ENCODE data around the gene VGLL4.
"Not testable (repeated sequence)": the region's sequence is repeated elsewhere in the genome, so short reads cannot be mapped to it uniquely, and the experiment has no call there.

Gene VGLL4

GRCh38 chr3:11643605-11644087 is at the start of gene VGLL4:
Gene VGLL4, minus strand, starts transcription at chr3:11643915. Its CDS starts 397 bp downstream, at chr3:11643518.
- peak; percentile 36 for DNase-seq (ENCODE audit: low read depth, low spot score)

GRCh38 chr3:11692532-11692813 is 48.8 kb upstream of the VGLL4 start:
- DNase-seq (ENCODE audit: low read depth, low spot score): no peak

- no peak for DNase-seq (ENCODE audit: low read depth, low spot score)
Measured at GRCh38 chr3:11691767-11692531, 48.2 kb upstream of the VGLL4 start.

- no peak for DNase-seq (ENCODE audit: low read depth, low spot score)
Measured at GRCh38 chr3:11690863-11691766, 47.4 kb upstream of the VGLL4 start.

GRCh38 chr3:11689749-11690148 is 46.0 kb upstream of the VGLL4 start:
- DNase-seq (ENCODE audit: low read depth, low spot score): no peak

GRCh38 chr3:11684980-11685379 is 41.3 kb upstream of the VGLL4 start:
- DNase-seq (ENCODE audit: low read depth, low spot score): not testable (repeated sequence)

GRCh38 chr3:11680509-11680908 is 36.8 kb upstream of the VGLL4 start:
- no peak for DNase-seq (ENCODE audit: low read depth, low spot score)

- no peak for DNase-seq (ENCODE audit: low read depth, low spot score)
Measured at GRCh38 chr3:11679964-11680363, 36.2 kb upstream of the VGLL4 start.

- no peak for DNase-seq (ENCODE audit: low read depth, low spot score)
Measured at GRCh38 chr3:11672363-11672762, 28.6 kb upstream of the VGLL4 start.

- no peak for DNase-seq (ENCODE audit: low read depth, low spot score)
Measured at GRCh38 chr3:11671648-11672100, 28.0 kb upstream of the VGLL4 start.

- DNase-seq (ENCODE audit: low read depth, low spot score): no peak
Measured at GRCh38 chr3:11668243-11669235, 24.8 kb upstream of the VGLL4 start.

GRCh38 chr3:11665331-11665730 is 21.6 kb upstream of the VGLL4 start:
- no peak for DNase-seq (ENCODE audit: low read depth, low spot score)

GRCh38 chr3:11662392-11662990 is 18.8 kb upstream of the VGLL4 start:
- DNase-seq (ENCODE audit: low read depth, low spot score): no peak

GRCh38 chr3:11661827-11662226 is 18.1 kb upstream of the VGLL4 start:
- DNase-seq (ENCODE audit: low read depth, low spot score): no peak

- DNase-seq (ENCODE audit: low read depth, low spot score): no peak
Measured at GRCh38 chr3:11661052-11661656, 17.4 kb upstream of the VGLL4 start.

- DNase-seq (ENCODE audit: low read depth, low spot score): no peak
Measured at GRCh38 chr3:11660242-11660641, 16.5 kb upstream of the VGLL4 start.

GRCh38 chr3:11658180-11658579 is 14.5 kb upstream of the VGLL4 start:
- no peak for DNase-seq (ENCODE audit: low read depth, low spot score)

- DNase-seq (ENCODE audit: low read depth, low spot score): no peak
Measured at GRCh38 chr3:11655196-11655928, 11.6 kb upstream of the VGLL4 start.

GRCh38 chr3:11654166-11654565 is 10.5 kb upstream of the VGLL4 start:
- DNase-seq (ENCODE audit: low read depth, low spot score): no peak

All from activated CD4-positive, CD25-positive, alpha-beta regulatory T cell treated with anti-CD3 and anti-CD28 coated beads, Interleukin-2, amount 50 U/mL, for 16 hours (primary cell).